Suprapubic skin (tissue), 3 donors: ENCODE measurements around the gene RNASEH2B.

ENCODE experiments used
- CTCF ChIP-seq, 2 donors: fragments of 200-600 bp in 1 of 2; fragments of 450-650 bp in 1 of 2; sonication (generic) in 1 of 2; IDR thresholded peaks; one replicate each; pipeline ENCODE4 v1.5.1; 2016 to 2019; ENCODE audit warnings: antibody characterized with exemption in 2 of 2, mild to moderate bottlenecking in 1 of 2, moderate library complexity in 1 of 2
- EP300 ChIP-seq: sonication (generic); formaldehyde crosslinking; IDR thresholded peaks from one replicate; pipeline ENCODE4 v1.6.1; 2017; ENCODE audit warnings: antibody characterized with exemption
- POLR2A ChIP-seq, 2 donors: fragments of 450-650 bp; IDR thresholded peaks; one replicate each; pipeline ENCODE4 v1.6.1; 2017; ENCODE audit warnings: antibody characterized with exemption in 2 of 2, mild to moderate bottlenecking in 2 of 2, moderate library complexity in 2 of 2

- TF ChIP-seq CTCF (IDR thresholded peaks at IDR 0.05) (no peak), POLR2A (IDR thresholded peaks at IDR 0.05) (no peak), EP300 (no peak)
Measured at GRCh38 chr13:50979187-50979586, 69.6 kb downstream of the RNASEH2B start.
